Activated CD4-positive, alpha-beta memory T cell treated with anti-CD3 and anti-CD28 coated beads, Interleukin-2, amount 10 ng/mL, durations not matched to agents 7 days and 5 days (primary cell): Measurements from ENCODE around the gene TNP2. TPM values are rescaled to one million over a fixed set of nuclear protein-coding genes. Genes with fewer than 3 reads are reported as not detected.
A peak's percentile ranks its signal among the peaks of the same experiment; 100 is the strongest.

Experiments
- CTCF ChIA-PET: fragments of 350-600 bp; sonication (Branson Sonifier 250); formaldehyde crosslinking; loops from one replicate; lab custom pipeline; 2021; ENCODE audit warnings: antibody characterized with exemption, inconsistent platforms; lab: Charles Lee
- POLR2A ChIA-PET: fragments of 350-600 bp; sonication (Branson Sonifier 250); formaldehyde crosslinking; loops from one replicate; lab custom pipeline; 2021; ENCODE audit warnings: antibody characterized with exemption; lab: Charles Lee
- DNase-seq: peaks from one replicate; pipeline ENCODE4 v3.0.0-alpha.2; 2020
- H3K27ac Mint-ChIP-seq: one replicate; pipeline ENCODE4 v1.8.0; 2021; ENCODE audit warnings: mild to moderate bottlenecking, mixed read lengths
- H3K27me3 Mint-ChIP-seq: one replicate; pipeline ENCODE4 v1.8.0; 2021; ENCODE audit warnings: mixed read lengths
- H3K36me3 Mint-ChIP-seq: one replicate; pipeline ENCODE4 v1.8.0; 2021; ENCODE audit warnings: low read depth, mixed read lengths
- H3K4me1 Mint-ChIP-seq: one replicate; pipeline ENCODE4 v1.8.0; 2021; ENCODE audit warnings: mixed read lengths
- H3K4me3 Mint-ChIP-seq: one replicate; pipeline ENCODE4 v1.8.0; 2021; ENCODE audit warnings: mild to moderate bottlenecking, mixed read lengths
- H3K9me3 Mint-ChIP-seq: one replicate; pipeline ENCODE4 v1.8.0; 2021; ENCODE audit warnings: mixed read lengths
- total RNA-seq, 2 experiments: library from RNA; stranded (reverse); gene quantifications; one replicate each; pipeline ENCODE4 v1.2.3, GENCODE V29; 2021

Gene TNP2
- total RNA-seq, 2 experiments from 2014 or later = not detected

DNA sequence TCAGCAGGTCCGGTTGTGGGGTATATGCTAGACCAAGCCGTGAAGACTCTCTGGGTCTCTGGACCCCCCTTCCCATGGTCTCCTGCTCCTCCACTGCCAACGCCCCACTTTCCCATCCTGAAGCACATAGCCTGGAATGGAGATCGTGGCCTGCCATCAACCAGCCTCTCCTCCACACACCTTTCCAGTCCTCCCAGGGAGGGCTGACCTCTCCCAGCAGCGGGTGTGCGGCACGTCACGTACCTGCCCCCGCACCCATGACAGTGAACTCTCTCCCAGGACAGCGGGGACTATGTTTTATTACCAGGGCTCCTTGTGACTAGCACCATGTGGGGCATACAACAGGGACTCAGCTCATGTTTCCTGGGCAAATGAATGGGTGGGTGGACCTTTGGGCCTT, 2.5 kb upstream of the TNP2 start:
- H3K36me3 Mint-ChIP-seq = no peaks in the 10 kb centered on the region
- ChIA-PET POLR2A (no interaction called here), CTCF (no interaction called here)
- peaks cover 37% of the 10 kb centered on the region for H3K27me3 Mint-ChIP-seq
- no peak overlapping the region for H3K27ac Mint-ChIP-seq
- H3K4me1 Mint-ChIP-seq = no peaks in the 10 kb centered on the region
- H3K4me3 Mint-ChIP-seq = no peak overlapping the region
- DNase-seq = no peak
- no peaks in the 10 kb centered on the region for H3K9me3 Mint-ChIP-seq

DNA sequence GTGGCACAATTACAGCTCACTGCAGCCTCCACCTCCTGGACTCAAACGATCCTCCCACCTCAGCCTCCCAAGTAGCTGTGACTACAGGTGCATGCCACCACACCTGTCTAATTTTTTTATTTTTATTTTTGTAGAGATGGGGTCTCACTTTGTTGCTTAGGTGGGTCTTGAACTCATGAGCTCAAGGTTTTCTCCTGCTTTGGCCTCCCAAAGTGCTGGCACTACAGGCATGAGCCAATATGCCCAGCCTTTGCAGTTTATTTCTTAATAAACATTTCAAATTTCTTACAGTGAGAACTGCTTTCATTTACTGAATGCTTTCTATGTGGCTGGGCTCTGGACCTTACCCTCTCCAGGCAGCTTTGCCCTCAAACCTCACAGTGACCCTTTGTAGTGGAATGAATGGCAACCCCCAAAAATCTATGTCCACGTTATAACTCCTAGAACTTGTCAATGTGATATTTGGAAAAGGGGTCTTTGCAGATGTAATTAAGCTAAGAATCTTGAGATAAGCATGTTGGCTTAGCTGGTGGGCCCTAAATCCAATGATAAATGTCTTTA, 1.6 kb upstream of the TNP2 start:
- Mint-ChIP-seq H3K4me1 (no peaks in the 10 kb centered on the region), H3K27me3 (peaks cover 37% of the 10 kb centered on the region), H3K27ac (no peak overlapping the region), H3K36me3 (no peaks in the 10 kb centered on the region), H3K9me3 (no peaks in the 10 kb centered on the region), H3K4me3 (no peak overlapping the region)
- ChIA-PET CTCF (interaction anchor here (1.1 to 1.2 kb wide), 2 partner anchors 15 to 58 kb away, joined by 3 read pairs; partner anchors contain the start of gene SOCS1), POLR2A (no interaction called here)
- no peak for DNase-seq

DNA sequence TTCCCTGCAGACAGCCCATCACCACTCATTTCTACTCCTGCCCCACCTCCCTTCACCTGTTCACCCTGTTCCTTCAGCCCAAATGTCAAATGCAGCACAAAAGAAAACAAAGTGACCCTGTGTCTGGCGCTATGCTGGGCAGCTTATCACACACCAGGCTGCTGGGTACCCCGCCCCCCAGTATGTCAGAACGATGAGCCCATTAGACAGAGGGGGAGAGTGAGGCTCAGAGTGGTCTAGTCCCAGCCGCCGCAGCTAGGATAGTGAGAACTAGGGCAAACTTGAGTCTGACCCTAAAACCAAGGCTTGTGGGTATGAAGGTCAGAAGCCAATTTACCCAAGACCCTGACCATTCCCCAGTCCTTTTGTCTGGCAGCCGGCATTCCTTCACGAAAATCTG, 4.0 kb downstream of the TNP2 start:
- Mint-ChIP-seq H3K27ac (no peak overlapping the region), H3K4me3 (no peak overlapping the region), H3K4me1 (peaks cover 25% of the 10 kb centered on the region), H3K27me3 (peaks cover 38% of the 10 kb centered on the region), H3K36me3 (no peaks in the 10 kb centered on the region), H3K9me3 (no peaks in the 10 kb centered on the region)
- POLR2A ChIA-PET = interaction anchor here (1.0 to 2.5 kb wide), 2 partner anchors 33 to 89 kb away, joined by 3 to 11 read pairs; no protein-coding TSS in a partner anchor
- CTCF ChIA-PET = interaction anchor here (4.1 kb wide), 1 partner anchor 91 kb away, joined by 13 read pairs; no protein-coding TSS in a partner anchor
- DNase-seq = no peak

DNA sequence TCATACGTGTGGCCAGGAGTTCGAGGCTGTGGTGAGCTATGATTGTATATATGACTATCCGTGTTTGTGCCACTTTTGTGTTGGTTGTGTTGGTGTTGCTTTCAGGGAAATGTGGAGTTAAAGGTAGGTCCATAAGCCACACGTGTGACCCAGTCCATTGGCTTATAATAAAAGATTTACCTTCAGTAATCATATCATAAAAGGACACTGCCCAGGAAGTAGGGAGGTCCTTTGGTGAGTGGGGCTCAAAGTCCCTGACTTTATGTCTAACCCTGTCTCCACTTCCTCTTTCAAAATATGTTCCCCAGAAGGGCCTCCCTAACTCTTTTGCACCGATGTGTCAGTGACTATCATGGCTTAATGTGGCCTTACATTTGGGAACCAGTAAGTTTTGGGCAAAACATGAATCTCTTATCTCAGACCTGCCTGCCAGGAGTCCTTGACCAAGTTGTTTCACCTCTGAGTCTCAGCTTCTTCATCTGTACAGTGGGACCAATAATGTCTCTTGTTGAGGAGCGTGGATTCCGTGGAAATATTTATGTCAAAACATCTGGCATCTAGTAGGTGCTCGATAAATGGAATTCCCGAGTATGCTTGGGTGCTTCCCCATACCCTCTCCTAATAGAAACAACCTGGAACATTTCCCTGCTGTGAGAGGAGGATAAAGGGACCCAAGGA, 4.8 kb downstream of the TNP2 start:
- Mint-ChIP-seq H3K9me3 (no peaks in the 10 kb centered on the region), H3K27ac (peak overlapping the region; percentile 48), H3K4me3 (no peak overlapping the region), H3K27me3 (peaks cover 40% of the 10 kb centered on the region), H3K36me3 (no peaks in the 10 kb centered on the region), H3K4me1 (peaks cover 31% of the 10 kb centered on the region)
- no peak for DNase-seq
- POLR2A ChIA-PET = interaction anchor here (0.7 to 2.5 kb wide), 6 partner anchors 18 to 90 kb away, joined by 3 to 11 read pairs (median 3); no protein-coding TSS in a partner anchor
- CTCF ChIA-PET = interaction anchor here (0.9 to 4.1 kb wide), 4 partner anchors 9 to 300 kb away, joined by 3 to 13 read pairs (median 4); no protein-coding TSS in a partner anchor

DNA sequence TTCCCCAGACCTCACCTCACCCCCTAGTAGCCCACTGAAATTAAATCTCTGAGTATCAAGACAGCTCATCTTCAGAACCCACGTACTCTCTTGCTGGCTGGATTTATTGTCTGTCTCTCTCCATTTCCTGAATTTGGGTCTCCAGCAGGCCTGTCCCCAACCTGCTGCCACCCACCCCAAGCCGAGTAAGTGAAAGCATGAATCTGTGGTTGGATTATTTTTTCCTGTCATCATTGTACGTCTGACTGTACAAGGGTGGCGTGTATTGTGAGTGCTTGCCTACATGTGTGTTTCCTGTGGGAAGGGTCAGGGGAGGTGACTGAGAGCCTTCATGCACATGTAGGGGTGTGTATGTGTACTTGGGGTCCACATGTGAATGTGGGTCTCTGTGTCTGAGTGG, 5.4 kb downstream of the TNP2 start:
- Mint-ChIP-seq H3K27ac (peak overlapping the region; percentile 48), H3K27me3 (peaks cover 37% of the 10 kb centered on the region), H3K9me3 (no peaks in the 10 kb centered on the region), H3K4me3 (no peak overlapping the region), H3K4me1 (peaks cover 37% of the 10 kb centered on the region), H3K36me3 (no peaks in the 10 kb centered on the region)
- DNase-seq = peak; percentile 57
- CTCF ChIA-PET = interaction anchor here (0.9 to 4.1 kb wide), 4 partner anchors 8 to 299 kb away, joined by 3 to 13 read pairs (median 4); no protein-coding TSS in a partner anchor
- POLR2A ChIA-PET = interaction anchor here (0.7 to 2.5 kb wide), 7 partner anchors 18 to 91 kb away, joined by 3 to 11 read pairs (median 3); no protein-coding TSS in a partner anchor

DNA sequence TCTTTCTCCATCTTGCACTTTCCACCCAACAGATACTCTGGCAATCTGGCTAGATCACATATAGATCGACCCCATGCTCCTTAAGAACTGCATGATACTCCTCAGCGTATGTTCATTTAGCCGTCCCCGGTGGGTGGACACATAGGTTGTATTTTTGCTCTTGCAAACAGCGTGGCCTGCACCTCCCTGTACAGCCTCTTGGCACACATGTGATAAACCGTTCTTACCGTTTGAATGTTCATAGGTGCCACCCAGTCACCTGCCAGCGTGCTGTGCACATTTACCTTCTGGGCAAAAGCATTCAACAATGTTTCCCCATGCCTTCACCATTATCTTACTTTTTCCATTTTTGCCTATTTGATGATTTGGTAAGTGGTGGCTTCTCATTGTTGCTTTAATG, 6.2 kb downstream of the TNP2 start:
- Mint-ChIP-seq H3K4me3 (no peak overlapping the region), H3K9me3 (no peaks in the 10 kb centered on the region), H3K27me3 (peaks cover 29% of the 10 kb centered on the region), H3K36me3 (no peaks in the 10 kb centered on the region), H3K4me1 (peaks cover 44% of the 10 kb centered on the region), H3K27ac (no peak overlapping the region)
- POLR2A ChIA-PET = interaction anchor here (1.0 to 2.5 kb wide), 3 partner anchors 19 to 92 kb away, joined by 4 to 11 read pairs (median 6); no protein-coding TSS in a partner anchor
- CTCF ChIA-PET = interaction anchor here (0.9 to 4.1 kb wide), 3 partner anchors 93 to 298 kb away, joined by 3 to 13 read pairs (median 5); no protein-coding TSS in a partner anchor
- no peak for DNase-seq

DNA sequence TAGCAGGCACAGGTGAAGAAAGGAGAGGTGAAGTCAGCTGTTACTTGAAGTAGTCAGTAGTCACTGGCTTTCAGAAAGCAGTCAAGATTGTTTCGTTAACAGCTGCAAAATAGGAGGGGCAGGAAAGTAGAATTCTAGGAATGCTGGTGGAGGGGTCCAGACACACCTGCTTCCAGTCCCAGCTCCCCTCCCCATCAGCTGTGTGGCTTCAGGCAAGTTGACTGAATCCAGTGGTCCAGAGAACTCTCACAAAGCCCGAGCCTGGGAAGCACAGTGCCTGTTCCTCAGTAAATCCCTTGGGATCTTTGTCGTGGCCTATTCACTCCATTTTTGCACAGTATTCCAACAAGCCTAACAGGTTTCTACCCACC, 8.5 kb downstream of the TNP2 start:
- CTCF ChIA-PET = interaction anchor here (1.8 to 8.0 kb wide), 2 partner anchors 37 to 293 kb away, joined by 4 to 233 read pairs; no protein-coding TSS in a partner anchor
- DNase-seq = no peak
- POLR2A ChIA-PET = interaction anchor here (1.0 to 7.9 kb wide), 3 partner anchors 27 to 295 kb away, joined by 3 to 169 read pairs (median 3); no protein-coding TSS in a partner anchor
- Mint-ChIP-seq H3K4me3 (no peak overlapping the region), H3K27me3 (peaks cover 19% of the 10 kb centered on the region), H3K4me1 (peaks cover 56% of the 10 kb centered on the region), H3K27ac (no peak overlapping the region), H3K36me3 (peaks cover 6% of the 10 kb centered on the region), H3K9me3 (no peaks in the 10 kb centered on the region)

DNA sequence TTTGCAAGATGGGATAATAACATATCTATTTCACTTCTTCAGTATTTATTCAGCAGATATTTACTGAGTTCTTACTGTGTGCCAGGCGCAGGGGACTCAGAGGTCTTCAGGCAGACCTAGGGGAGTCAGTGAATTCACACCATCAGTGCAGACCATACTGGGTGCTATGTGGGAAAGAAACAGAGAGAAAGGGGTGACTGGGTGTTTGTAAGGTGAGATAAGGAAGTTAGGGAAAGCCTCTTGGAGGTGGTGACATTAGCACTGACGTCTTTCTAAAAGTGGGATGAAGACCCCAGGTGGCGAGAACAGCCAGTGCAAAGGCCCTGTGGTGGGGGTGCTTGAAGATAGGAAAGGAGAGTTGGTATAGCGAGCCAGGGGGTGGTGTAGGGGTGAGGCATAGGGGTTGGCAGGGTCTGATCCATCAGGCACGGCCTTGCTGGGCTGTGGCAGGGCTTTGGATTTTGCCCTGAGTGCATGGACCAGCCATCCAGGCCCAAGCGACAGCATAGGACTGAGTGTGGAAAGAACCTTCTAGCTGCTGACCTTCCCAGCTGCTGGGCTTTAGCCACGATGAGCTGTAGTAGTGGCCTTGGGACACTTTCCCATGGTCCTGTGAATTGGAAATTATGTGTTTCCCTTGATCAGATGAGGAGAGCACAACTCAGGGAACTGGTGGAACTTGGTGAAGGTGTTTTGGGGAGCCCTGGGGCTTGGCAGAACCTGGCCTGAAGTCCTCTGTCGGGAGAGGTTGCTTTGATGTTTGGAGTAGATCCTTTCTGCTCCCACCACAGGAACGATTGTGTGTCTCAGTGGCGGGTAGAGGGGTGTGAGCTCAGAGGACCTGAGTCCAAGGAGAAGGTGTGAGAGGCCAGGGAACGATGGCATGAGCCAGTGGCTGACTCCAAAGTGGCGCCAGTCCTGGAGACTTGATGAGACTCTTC, 9.2 kb downstream of the TNP2 start:
- peaks cover 56% of the 10 kb centered on the region for H3K4me1 Mint-ChIP-seq
- CTCF ChIA-PET = interaction anchor here (1.2 to 8.0 kb wide), 7 partner anchors 37 to 292 kb away, joined by 4 to 233 read pairs (median 19); no protein-coding TSS in a partner anchor
- H3K27ac Mint-ChIP-seq = no peak overlapping the region
- POLR2A ChIA-PET = interaction anchor here (1.0 to 7.9 kb wide), 5 partner anchors 26 to 295 kb away, joined by 3 to 169 read pairs (median 7); no protein-coding TSS in a partner anchor
- no peak overlapping the region for H3K4me3 Mint-ChIP-seq
- H3K36me3 Mint-ChIP-seq = peaks cover 11% of the 10 kb centered on the region
- H3K9me3 Mint-ChIP-seq = no peaks in the 10 kb centered on the region
- no peak for DNase-seq
- H3K27me3 Mint-ChIP-seq = peaks cover 19% of the 10 kb centered on the region

DNA sequence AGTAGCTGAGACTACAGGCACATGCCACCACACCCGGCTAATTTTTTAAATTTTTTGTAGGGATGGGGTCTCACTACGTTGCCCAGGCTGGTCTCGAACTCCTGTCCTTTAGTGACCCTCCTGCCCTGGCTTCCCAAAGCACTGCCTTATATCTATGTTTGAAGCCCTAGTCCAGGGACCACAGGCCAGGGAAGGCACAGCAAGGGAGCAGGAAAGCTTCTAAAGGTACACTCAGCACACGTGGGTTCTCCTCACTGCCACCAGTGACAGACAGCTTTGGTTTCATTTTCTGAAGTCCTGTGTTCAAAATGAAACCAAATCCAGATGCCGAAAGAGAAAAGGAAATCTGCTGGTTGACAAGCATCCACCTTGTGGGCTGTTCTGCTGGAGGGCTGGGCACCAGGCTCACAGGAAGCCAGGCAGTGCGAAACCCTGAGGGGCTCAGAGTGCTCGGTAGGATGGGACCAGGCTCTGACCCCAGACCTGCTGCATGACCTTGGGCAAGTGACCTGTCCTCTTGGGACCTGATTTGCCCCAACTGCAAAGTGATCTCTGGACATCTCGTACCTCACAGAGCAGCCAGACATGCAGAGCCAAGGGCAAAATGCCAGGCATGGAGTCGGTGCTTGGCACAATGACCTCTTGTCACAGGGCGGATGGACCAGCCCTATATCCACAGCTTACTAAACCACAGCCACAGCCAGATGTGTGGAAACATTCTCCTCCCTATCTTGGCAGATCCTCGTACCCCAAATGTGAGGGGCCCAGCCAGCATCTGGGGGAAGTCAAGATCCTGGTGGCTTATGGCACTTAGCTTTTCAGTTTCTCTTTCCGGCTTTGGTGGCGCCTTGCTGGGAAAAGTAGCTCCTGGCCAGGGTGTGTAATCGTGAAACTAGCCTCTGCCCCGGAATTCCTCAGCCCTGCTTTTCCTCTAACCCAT, 10.3 kb downstream of the TNP2 start:
- CTCF ChIA-PET = interaction anchor here (0.7 to 8.0 kb wide), 22 partner anchors 25 to 456 kb away, joined by 3 to 233 read pairs (median 5); no protein-coding TSS in a partner anchor
- Mint-ChIP-seq H3K27me3 (peaks cover 19% of the 10 kb centered on the region), H3K4me3 (peak overlapping the region; percentile 55), H3K9me3 (no peaks in the 10 kb centered on the region), H3K36me3 (peaks cover 22% of the 10 kb centered on the region), H3K4me1 (peaks cover 45% of the 10 kb centered on the region), H3K27ac (peak overlapping the region; percentile 83)
- peak; percentile 66 for DNase-seq
- POLR2A ChIA-PET = interaction anchor here (0.8 to 10.1 kb wide), 18 partner anchors 22 to 538 kb away, joined by 3 to 309 read pairs (median 4); partner anchors contain the start of gene ZC3H7A

DNA sequence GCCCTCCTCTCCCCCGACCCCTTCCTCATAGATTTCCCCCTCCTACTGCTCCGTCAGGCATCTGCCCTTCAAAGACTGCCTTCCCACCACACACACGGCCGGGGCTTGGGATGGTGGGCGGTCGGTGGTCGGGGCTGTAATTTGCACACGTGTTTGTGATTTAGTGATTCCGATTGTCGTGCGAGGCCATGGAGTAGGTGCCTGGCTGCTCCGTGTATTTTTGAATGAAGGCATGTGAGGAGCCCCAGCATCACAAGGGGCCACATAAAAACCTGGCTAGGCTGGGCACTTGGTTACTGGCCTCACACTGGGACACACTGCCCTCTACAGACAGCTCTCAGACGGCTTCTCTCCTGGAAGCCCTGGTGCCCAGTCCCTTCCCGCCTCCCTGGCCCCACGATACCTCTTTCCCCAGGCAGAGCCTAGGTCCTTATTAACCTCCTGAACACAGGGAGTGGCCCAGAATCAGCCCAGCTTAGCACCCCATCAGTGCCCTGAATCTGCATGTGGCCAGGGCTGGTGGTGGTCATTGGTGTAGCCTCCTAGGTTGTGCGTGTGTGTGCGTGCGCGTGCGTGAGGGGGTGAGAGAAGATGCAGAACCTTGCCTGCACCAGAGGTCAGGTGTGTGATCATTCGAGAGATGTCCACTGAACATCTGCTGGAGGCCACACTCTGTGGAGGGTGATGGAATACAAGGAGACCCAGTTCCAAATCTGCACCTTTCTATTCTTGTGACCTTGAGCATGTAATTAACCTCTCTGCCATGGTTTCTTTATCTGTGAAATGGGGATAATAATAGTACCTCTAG, 11.8 kb downstream of the TNP2 start:
- peaks cover 36% of the 10 kb centered on the region for H3K36me3 Mint-ChIP-seq
- ChIA-PET POLR2A (interaction anchor here (1.1 to 10.1 kb wide), 20 partner anchors 21 to 540 kb away, joined by 3 to 309 read pairs (median 28); partner anchors contain the start of gene ZC3H7A), CTCF (interaction anchor here (0.6 to 8.0 kb wide), 26 partner anchors 24 to 921 kb away, joined by 3 to 233 read pairs (median 7); no protein-coding TSS in a partner anchor)

More for the DNA sequence above, 11.8 kb downstream of the TNP2 start:
- H3K27me3 Mint-ChIP-seq = peaks cover 12% of the 10 kb centered on the region
- peak overlapping the region; percentile 94 for H3K4me3 Mint-ChIP-seq
- H3K9me3 Mint-ChIP-seq = no peaks in the 10 kb centered on the region
- DNase-seq = peak; percentile 77
- H3K27ac Mint-ChIP-seq = peak overlapping the region; percentile 94
- peaks cover 39% of the 10 kb centered on the region for H3K4me1 Mint-ChIP-seq
